G401 (cell line): Measurements from ENCODE around the gene SYT9. TPM values are rescaled to one million over a fixed set of nuclear protein-coding genes. Genes with fewer than 3 reads are reported as not detected.
"Not testable (repeated sequence)": the region's sequence is repeated elsewhere in the genome, so short reads cannot be mapped to it uniquely, and the experiment has no call there.

Experiments used
- DNase-seq: peaks from one replicate; pipeline ENCODE4 v3.0.0-alpha.2; 2015; ENCODE audit warnings: low spot score
- in situ Hi-C: cut with HindIII; loops from 2 replicates; pipeline ENCODE4 v1.10.0; 2016; ENCODE audit warnings: low sequenced_read_pairs, mixed read lengths
- total RNA-seq: library from RNA; depleted of rRNA; stranded (reverse); fragments of >200 nt; shearing (Covaris generic); gene quantifications from 2 replicates; pipeline ENCODE4 v1.2.3, GENCODE V29; 2014

The SYT9 gene
- total RNA-seq, 1 experiment from 2014 or later, result 1.3 TPM

DNA sequence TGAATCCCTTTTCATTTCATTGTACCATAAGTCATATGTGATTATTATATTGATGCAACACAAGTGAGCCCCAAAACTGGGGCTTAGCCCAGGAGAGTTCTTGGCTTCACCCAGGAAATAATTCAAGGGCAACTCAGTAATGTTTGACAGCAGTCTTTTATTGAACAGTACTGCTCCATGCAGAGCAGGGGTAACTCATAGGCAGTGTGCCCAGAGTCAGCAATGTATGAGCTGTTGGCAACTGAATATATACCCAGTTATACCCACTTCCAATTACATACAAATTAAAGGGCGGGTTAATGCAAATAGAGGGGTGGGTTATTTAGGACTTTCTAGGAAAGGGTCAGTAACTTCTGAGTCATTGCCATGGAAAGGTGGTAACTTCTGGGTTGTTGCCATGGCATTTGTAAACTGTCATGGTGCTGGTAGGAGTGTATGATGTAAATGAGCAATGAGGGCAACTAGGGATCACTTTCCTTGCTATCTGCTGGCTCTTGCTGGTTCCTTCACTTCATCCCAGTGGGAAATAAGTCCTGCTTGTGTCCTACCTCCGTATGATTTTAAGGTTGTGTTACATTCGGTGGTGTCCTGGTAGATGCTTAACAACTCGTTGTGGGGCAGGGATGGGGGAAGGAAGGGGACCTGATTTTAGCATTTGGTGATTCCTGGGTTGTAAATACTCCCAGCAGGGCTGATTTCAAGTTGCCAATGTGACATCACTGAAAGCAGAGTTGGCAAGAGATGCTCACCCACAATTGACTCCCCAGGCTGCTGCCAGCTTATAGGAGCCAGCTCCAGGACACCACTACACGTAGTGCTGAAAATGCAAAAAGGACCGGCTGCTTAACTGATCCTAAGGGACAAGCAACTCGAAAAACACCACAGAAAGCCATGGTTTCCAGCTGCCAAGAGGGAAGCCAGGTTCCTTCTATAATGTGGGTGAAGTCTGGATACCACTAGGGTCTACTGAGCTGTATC, 70.1 kb downstream of the SYT9 start:
- peak; percentile 83 for DNase-seq

DNA sequence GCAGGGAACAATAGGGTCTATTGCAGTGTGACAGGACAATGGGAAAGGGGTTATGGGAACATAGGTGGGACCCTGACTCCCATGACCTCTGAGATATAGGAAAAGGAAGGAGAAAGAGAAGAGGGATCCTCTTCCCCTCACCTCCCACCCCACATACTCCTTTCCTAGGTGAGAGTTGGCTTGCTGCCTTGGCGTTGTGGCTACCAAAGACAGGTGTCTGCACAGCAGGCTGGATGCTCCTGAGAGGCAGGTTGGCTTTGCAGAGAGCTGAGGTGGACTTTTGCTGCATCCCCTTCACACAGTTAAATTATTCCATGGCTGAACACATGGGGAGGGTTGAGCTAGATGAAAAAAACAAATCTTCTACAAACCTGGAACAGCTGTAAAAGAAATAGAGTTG, 80.7 kb downstream of the SYT9 start:
- in situ Hi-C loops, result no loop called here
- peak; percentile 85 for DNase-seq

More for the DNA sequence above, 70.1 kb downstream of the SYT9 start:
- in situ Hi-C loops, result loop anchor here (25.0 kb wide), 1 partner anchor 159 kb away; no protein-coding TSS in a partner anchor

DNA sequence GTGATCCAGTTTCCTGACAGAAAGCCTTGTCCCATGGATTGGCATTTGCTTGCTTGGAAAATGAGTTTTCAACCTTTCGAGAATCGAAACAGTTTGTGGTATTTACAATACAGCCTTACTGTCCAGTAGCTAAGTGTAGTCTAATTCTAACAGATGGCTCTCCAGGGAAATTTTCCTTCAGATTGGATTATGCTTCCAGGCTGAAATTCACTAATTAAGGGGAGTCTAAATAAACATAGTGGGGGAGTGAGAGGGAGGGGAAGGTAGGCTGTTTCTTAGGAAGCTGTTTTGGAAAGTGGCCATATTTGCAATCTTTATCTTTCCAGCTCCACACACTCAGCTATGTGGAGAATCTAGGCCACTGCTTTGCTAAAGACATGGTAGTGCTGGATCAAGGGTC, 81.3 kb downstream of the SYT9 start:
- in situ Hi-C loops, result no loop called here
- DNase-seq, result peak; percentile 77

DNA sequence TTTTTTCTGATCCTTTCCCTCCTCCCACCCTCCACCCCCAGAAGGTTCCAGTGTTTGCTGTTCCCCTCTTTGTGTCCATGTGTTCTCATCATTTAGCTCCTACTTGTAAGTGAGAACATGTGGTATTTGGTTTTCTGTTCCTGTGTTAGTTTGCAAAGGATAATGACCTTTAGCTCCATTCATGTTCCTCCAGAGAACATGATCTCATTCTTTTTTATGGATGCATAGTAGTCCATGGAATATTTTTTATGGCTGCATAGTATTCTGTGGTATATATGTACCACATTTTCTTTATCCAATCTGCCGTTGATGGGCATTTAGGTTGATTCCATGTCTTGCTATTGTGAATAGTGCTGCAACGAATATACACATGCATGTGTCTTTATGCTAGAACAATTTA, 83.7 kb downstream of the SYT9 start:
- DNase-seq, in situ Hi-C loops: not testable (repeated sequence)

DNA sequence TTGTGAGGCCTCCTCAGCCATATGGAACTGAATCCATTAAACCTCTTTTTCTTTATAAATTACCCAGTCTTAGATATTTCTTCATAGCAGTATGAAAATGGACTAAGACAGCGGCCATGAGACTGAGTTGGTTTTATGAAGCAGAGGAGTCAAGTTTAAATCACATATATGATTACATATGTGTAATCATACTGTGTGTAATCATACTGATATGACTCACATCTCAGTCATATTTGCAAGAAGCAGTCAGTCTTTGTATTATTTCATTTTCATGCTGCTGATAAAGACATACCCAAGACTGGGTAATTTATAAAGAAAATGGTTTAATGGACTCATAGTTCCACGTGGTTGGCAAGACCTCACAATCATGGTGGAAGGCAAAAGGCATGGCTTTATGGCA, 89.8 kb downstream of the SYT9 start:
- in situ Hi-C loops, result no loop called here

DNA sequence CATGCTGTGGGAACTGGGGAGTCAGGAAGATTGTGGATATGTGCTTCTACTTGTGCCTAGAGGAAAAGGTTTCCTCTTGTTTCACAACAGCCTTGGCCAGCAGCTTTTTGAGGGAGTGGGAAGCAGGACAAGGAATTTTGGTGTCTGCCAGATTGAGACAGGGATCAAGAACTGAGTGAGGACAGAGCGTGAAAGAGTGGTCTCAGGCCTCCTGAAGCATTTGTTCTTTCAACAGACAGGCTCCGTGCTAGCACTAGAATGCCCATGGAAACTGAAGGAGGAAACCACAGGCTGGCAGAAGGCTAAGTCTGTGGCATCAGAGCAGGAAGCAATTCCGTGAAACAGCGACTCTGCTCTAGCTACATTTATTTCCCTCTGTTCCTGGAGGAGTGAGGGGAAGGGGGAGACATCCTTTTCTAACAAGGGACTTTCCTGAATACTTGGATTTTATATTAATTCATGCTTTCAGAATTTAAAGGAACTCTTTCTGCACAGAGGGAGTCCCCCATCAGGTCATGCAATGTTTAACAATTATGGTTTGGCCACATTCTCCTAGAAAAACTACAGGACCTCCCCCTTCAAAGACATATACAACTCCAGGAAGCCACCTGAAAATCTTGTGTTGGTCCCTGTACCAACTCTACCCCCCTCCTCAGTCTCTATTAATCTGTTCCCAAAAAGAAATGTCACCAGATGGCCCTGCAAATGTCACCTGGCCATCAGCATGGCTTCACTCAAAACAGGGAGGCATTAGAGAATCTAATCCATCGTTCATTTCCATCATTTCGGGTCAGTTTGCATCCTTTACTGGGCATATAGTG, 96.1 kb downstream of the SYT9 start:
- in situ Hi-C loops, result no loop called here

More for the DNA sequence above, 89.8 kb downstream of the SYT9 start:
- DNase-seq, result no peak

DNA sequence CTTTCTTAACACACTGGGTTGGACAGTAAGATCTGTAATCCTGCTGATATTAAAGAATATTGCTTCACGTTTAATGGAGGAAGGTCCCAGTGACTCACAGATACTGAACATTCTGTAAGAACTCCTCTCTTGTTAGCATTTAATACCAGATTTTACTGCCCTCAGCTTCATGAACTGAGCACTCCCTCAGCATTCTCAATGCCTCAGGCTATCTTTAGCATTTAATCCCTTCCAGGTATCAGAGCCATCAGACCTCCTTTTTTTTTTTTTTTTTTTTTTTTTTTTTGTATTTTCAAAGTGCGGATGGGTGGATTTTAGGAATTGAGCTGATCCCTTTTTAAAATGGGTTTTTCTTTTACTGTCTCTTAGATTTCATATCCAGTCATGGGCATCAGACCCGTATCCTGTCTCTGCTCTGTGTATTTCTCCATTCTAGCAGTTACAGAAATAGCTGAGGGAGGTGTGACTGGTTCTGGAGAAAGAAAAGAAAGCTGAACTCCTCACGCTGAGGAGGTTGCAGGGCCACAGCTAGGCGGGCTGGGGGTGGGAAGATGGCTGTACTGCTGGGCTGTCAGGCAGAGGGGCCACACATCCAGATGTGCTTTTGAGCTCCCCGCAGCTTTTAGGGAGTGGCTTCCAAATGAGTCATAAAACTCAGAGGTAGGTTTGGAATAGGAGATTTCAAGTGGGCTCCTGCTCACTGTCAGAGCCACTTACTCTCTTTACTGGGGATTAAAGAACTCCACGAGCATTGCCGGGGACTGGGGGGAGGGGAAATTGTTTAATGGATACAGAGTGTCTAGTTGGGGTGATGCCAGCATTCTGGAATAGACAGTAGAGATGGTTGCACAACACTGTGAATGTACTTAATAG, 97.0 kb downstream of the SYT9 start:
- peak; percentile 86 for DNase-seq

More for the DNA sequence above, 96.1 kb downstream of the SYT9 start:
- peak; percentile 88 for DNase-seq

DNA sequence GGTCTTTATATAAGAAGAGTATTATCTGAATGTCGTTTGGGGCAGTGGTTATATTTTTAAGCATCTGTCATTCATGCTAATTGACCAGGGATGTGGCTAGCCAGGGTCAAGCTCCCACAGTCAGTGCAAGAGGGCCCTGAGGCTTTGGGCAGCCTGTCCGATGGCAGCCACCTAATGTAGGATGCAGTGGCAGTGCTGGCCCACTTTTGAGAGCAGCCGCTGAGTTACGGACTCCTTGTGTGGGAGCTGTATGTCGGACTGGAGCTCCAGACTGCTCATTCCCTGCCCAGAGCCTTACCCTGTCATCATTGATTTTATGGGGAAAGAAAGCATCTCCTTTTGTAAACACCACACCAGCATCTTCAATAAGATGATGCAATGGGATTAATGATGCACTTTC, 99.5 kb downstream of the SYT9 start:
- in situ Hi-C loops, result no loop called here
- peak; percentile 75 for DNase-seq

More for the DNA sequence above, 97.0 kb downstream of the SYT9 start:
- in situ Hi-C loops, result no loop called here

DNA sequence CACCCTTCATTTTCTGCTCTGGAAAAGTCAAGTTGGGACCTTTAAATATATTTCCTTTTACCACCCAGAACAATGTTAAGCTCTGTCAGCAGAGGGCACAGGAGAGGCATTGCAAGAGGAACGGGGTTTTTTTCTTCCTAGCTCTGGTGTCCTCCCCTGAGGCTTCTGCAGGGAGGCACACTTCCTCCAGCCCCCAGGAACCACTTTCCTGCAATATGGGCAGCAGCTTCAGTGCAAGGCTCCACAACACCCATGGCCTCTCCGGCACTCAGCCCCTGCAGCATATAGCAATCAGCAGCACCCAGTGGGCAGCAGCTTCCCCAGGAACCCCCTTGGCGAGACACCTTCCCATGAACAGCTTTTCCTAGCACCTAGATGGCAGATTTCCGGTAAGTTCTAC, 101.4 kb downstream of the SYT9 start:
- no peak for DNase-seq
- in situ Hi-C loops, result no loop called here

DNA sequence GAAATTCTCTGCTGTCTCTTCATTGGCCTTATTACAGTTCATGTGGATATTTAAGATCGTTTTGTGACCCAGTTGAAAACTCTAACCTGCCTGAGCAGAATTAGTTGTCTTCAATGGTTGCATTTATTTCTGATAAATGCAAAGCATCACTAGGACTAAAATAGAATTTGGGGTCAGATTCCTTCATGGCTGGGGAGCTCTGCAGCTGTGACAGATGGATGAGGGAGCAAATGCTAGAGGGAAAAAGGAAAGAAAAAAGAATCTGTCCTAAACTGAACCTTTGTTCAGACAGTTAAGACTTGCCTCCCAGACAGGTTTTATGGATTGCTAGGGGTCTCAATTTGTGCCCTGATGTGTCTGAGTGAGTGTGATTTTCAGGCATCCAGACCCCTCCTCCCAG, 113.0 kb downstream of the SYT9 start:
- DNase-seq, result peak; percentile 74
- in situ Hi-C loops, result no loop called here

DNA sequence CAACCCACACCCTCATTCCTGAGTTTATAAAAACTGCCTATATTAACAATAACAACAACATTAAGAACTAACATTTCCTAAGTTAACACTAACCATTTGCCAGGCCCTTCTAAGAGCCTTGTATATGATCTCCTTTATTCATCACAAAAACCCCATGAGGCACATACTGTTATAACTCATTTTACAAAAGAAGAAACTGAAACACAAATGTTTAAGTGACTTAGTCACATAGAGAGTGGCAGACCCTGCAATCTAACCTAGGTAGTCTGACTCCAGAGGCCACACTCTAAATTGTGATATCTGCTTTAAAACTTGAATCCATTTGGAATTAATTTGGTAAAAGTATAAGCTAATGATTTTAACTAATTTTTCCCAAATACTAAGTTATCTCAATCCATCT, 116.1 kb downstream of the SYT9 start:
- in situ Hi-C loops, result no loop called here
- DNase-seq, result no peak

DNA sequence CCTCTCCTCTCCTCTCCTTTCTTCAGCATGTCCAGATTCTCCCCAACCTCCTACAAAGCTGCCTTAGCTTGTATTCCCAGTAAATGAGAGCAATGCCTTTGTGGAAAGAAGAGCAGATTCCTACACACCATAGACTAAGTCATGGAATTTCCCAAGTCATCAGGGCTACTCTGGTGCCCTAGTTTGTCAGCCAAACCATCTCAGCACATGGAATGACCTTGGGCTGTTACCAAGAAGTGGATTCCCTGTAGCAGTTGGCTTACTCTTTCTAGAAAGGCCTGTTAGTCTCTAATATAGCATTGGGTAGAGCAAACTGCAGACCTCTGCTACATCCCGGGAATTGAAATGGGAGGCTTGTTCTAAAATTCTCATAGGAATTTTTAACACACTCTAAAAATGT, 124.7 kb downstream of the SYT9 start:
- in situ Hi-C loops, result no loop called here
- DNase-seq, result peak; percentile 87

DNA sequence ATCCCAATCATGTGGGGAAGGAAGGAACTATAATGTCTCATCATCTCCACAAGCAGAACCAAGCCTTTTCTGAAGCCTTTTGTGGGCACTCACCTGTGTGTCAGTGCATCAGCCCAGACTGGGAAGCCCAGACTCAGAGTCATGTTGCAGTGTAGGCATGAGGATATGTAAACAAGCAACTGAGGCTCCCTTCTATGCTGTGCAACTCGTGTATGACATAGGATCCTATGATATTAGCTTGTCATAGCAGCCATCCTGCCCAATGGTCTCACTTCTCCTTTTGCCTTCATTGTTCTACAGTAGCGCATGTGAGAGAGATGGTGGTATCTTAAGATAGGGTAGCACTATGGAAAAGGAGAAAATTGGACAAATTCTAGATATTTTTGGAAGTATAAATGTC, 130.2 kb downstream of the SYT9 start:
- in situ Hi-C loops, result no loop called here
- DNase-seq, result no peak

DNA sequence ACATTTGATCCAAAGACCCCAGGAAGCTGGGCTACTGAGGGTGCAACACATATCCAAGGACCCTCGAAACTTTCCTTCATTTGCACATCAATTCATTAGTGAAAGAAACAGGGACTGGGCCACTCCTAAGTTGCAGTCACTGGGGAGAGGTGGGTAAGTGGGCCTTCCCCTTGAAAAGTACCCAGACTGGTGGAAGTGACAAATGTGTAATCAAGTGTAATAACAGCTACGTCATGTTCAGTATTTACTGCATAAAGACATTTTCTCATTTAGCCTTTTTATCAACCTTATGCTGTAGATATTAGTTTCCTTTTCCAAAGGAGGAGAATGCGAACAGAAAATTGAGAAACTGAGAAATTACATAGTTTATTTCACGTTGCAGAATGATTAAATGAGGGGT, 131.7 kb downstream of the SYT9 start:
- DNase-seq, result no peak
- in situ Hi-C loops, result no loop called here

DNA sequence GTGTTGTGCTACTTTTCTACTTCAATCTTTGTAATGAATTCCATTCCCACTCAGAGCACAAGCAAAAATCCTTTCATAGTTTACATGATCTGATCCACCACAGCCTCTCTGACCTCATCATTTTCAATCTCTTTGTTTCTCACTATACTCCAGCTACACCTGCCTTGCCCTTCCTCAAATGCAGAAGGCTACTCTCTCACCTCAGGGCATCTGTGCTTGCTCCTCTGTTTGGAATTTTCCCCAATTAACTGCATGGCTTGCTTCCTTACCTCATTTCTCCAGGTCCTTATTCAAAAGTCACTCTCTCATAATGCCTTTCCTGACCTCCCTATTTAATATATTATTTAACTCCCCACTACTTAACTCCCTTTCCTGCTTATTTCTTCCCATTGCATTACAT, 133.0 kb downstream of the SYT9 start:
- DNase-seq, result peak; percentile 59
- in situ Hi-C loops, result no loop called here

DNA sequence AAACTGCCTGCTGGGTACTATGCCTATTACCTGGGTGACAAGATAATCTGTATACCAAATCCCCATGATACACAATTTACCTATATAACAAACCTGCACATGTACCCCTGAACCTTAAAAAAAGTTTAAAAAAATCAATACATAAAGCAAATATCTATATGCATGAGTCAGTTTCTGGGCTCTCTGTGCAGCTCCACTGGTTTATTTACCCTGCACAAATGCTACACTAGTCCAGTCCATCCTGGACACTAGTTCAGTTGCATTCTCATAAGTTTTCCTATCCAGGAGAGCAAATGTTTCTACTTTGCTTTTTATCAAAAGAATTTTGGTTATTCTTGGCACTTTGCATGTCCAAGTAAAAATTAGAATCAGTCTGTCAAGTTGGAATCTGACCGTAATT, 133.8 kb downstream of the SYT9 start:
- peak; percentile 34 for DNase-seq
- in situ Hi-C loops, result no loop called here

DNA sequence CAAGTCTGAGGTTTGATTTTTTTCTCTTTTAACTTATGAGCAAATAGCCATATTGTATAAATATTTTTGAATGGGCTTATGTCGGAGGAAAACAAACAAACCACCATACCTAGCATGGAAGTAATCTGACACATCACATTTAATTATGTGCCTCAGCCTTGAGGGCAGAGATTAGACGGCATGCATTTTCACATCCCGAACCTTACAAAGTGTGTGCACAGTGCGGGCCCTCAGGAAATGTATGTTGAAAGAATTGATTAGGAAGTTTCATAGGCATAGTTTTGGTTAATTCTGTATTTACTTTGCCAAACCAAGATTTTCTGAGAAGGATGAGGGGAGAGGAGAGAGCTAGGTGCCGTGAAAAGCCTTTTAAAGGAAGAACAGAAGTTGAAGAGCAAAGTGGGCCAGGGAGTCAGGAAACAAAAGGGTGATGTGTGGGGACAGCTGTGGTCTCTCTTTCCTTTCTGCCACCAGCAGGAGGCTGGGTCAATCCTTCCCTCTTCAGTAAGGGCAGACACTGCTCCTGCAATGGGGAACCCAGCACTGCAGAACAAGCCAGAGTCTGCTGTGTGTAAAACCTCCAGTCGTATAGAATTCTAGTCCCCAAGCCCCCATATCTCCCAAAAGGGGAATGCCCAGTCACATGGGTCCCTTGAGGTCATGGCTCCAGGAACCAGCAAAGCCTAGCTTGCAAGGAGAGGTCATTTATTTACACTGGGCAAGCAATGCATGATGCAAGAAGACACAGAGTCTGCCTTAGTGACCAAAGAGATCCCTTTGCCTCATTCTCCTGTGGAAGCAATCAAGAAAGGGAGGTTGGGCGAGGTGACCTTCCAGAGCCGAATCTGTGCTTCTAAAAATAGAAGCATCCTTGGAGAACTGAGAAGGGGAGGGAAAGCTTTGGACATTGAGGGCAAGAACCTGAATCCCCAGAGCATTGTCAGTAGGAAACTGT, 162.5 kb downstream of the SYT9 start:
- in situ Hi-C loops, result no loop called here
- no peak for DNase-seq
